Naive thymus-derived CD4-positive, alpha-beta T cell (primary cell): ENCODE measurements around the gene ZSCAN22. TPM values are rescaled to one million over a fixed set of nuclear protein-coding genes. Genes with fewer than 3 reads are reported as not detected.
A peak's percentile ranks its signal among the peaks of the same experiment; 100 is the strongest.

ENCODE experiments used
- ATAC-seq: fragments of 150-1000 bp; cut with Tn5 transposase; 2 replicates; pipeline ENCODE4 v1.10.0; 2021; ENCODE audit warnings: mild to moderate bottlenecking, moderate library complexity
- CTCF ChIA-PET: fragments of 350-600 bp; sonication (Branson Sonifier 250); formaldehyde crosslinking; loops from one replicate; lab custom pipeline; 2021; ENCODE audit warnings: antibody characterized with exemption; lab: Charles Lee
- POLR2A ChIA-PET: fragments of 350-600 bp; sonication (Branson Sonifier 250); formaldehyde crosslinking; loops from one replicate; lab custom pipeline; 2021; ENCODE audit warnings: antibody characterized with exemption, inconsistent platforms; lab: Charles Lee
- DNase-seq, 9 donors: peaks; one replicate each; pipeline versions ENCODE4 v3.0.0 to v3.0.0-alpha.2; 2020 to 2022; ENCODE audit warnings: mixed read lengths in 1 of 9
- H3K27ac ChIP-seq: one replicate; pipeline ENCODE4 v1.7.0; 2013; ENCODE audit warnings: mild to moderate bottlenecking, low read depth, low read length, moderate library complexity
- H3K27me3 ChIP-seq, 2 donors: one replicate each; pipeline ENCODE4 v1.7.0; 2013; ENCODE audit warnings: low read length in 2 of 2, mild to moderate bottlenecking in 2 of 2, moderate library complexity in 2 of 2; ENCODE audit not compliant: control insufficient read depth in 2 of 2, insufficient read depth in 2 of 2
- H3K36me3 ChIP-seq, 3 experiments: 1 replicate in 2 of 3; 2 replicates in 1 of 3; pipeline ENCODE4 v1.7.0; 2013; ENCODE audit warnings: low read length in 3 of 3, mild to moderate bottlenecking in 3 of 3, moderate library complexity in 1 of 3; ENCODE audit not compliant: insufficient read depth in 3 of 3, control insufficient read depth in 2 of 3
- H3K4me1 ChIP-seq, 2 donors: one replicate each; pipeline ENCODE4 v1.7.0; 2013; ENCODE audit warnings: low read length in 2 of 2, mild to moderate bottlenecking in 2 of 2, moderate library complexity in 1 of 2; ENCODE audit not compliant: control insufficient read depth in 2 of 2, insufficient read depth in 2 of 2
- H3K4me3 ChIP-seq: 2 replicates; pipeline ENCODE4 v1.7.0; 2013; ENCODE audit warnings: mild to moderate bottlenecking, low read length
- H3K9me3 ChIP-seq, 3 experiments: 1 replicate in 2 of 3; 2 replicates in 1 of 3; pipeline ENCODE4 v1.7.0; 2013; ENCODE audit warnings: low read length in 3 of 3; ENCODE audit not compliant: control insufficient read depth in 2 of 3
- H3K27ac Mint-ChIP-seq, 9 donors: one replicate each; pipeline ENCODE4 v1.8.0; 2020 to 2022; ENCODE audit warnings: mixed read lengths in 9 of 9, mild to moderate bottlenecking in 8 of 9, moderate library complexity in 5 of 9, inconsistent platforms in 2 of 9
- H3K27me3 Mint-ChIP-seq, 5 donors: one replicate each; pipeline ENCODE4 v1.8.0; 2021 to 2022; ENCODE audit warnings: mixed read lengths in 5 of 5, mild to moderate bottlenecking in 1 of 5
- H3K36me3 Mint-ChIP-seq, 5 donors: one replicate each; pipeline ENCODE4 v1.8.0; 2020 to 2022; ENCODE audit warnings: mixed read lengths in 5 of 5, mild to moderate bottlenecking in 3 of 5, inconsistent platforms in 1 of 5
- H3K4me1 Mint-ChIP-seq, 7 donors: one replicate each; pipeline ENCODE4 v1.8.0; 2020 to 2022; ENCODE audit warnings: mixed read lengths in 7 of 7, mild to moderate bottlenecking in 3 of 7, inconsistent platforms in 1 of 7
- H3K4me3 Mint-ChIP-seq, 10 donors: one replicate each; pipeline ENCODE4 v1.8.0; 2020 to 2022; ENCODE audit warnings: mild to moderate bottlenecking in 10 of 10, mixed read lengths in 10 of 10, moderate library complexity in 6 of 10, inconsistent platforms in 2 of 10
- H3K9me3 Mint-ChIP-seq, 11 donors: one replicate each; pipeline ENCODE4 v1.8.0; 2020 to 2022; ENCODE audit warnings: mixed read lengths in 11 of 11, mild to moderate bottlenecking in 4 of 11, inconsistent platforms in 1 of 11, moderate library complexity in 1 of 11
- intact Hi-C, 2 donors: fragments of 100-400 bp; cut with micrococcal nuclease; formaldehyde crosslinking; loops; one replicate each; pipeline ENCODE4 v1.15.1; 2023
- polyA plus RNA-seq, 2 donors: library from polyadenylated mRNA; unstranded; fragments of 300-500 nt; fragmentation: Illumina TruSeq; gene quantifications; one replicate each; pipeline ENCODE4 v1.2.3, GENCODE V29; 2021
- total RNA-seq, 6 experiments: library from RNA in 5 of 6; stranded (reverse) in 5 of 6; gene quantifications; 1 replicate in 5 of 6; 2 replicates in 1 of 6; pipeline ENCODE4 v1.2.3 and lab custom pipeline; 2021 to 2026

The ZSCAN22 gene
- total and polyA plus RNA-seq, 7 experiments from 2014 or later, result 1.1 to 6.0 (median 3.6) TPM

GRCh38 chr19:58319241-58319640 lies 7.6 kb upstream of the ZSCAN22 start:
- Histone ChIP-seq H3K27ac (no peak overlapping the region), H3K27me3 (no peaks in the 10 kb centered on the region), H3K4me3 (no peak overlapping the region), H3K4me1 (no peaks in the 10 kb centered on the region), H3K36me3 (peaks cover 0 to 15% (median 6%) of the 10 kb centered on the region in 3 experiments), H3K9me3 (no peaks in the 10 kb centered on the region)
- POLR2A ChIA-PET, result interaction anchor here (1.1 to 2.0 kb wide), 2 partner anchors 11 to 91 kb away, joined by 4 to 5 read pairs; partner anchors contain the start of gene ZNF544
- Mint-ChIP-seq H3K27me3 (no peaks in the 10 kb centered on the region), H3K4me3 (no peak overlapping the region), H3K9me3 (peaks cover 0 to 4% (median 3%) of the 10 kb centered on the region in 11 donors), H3K4me1 (no peaks in the 10 kb centered on the region), H3K27ac (no peak overlapping the region), H3K36me3 (peaks cover 12 to 32% (median 26%) of the 10 kb centered on the region in 5 donors)
- intact Hi-C loops, result no loop called here
- DNase-seq (no peak), ATAC-seq (no peak)
- CTCF ChIA-PET, result interaction anchor here (0.6 kb wide), 2 partner anchors 165 to 174 kb away, joined by 3 to 4 read pairs; no protein-coding TSS in a partner anchor

GRCh38 chr19:58325311-58326022 lies 1.3 kb upstream of the ZSCAN22 start:
- Histone ChIP-seq H3K4me1 (peaks cover 14 to 16% of the 10 kb centered on the region in 2 donors), H3K36me3 (peaks cover 0 to 4% (median 0%) of the 10 kb centered on the region in 3 experiments), H3K27me3 (no peaks in the 10 kb centered on the region), H3K27ac (no peak overlapping the region), H3K9me3 (no peaks in the 10 kb centered on the region), H3K4me3 (no peak overlapping the region)
- DNase-seq (no peak), ATAC-seq (no peak)
- peaks cover 0 to 6% (median 4%) of the 10 kb centered on the region in 7 donors for H3K4me1 Mint-ChIP-seq
- ChIA-PET CTCF (no interaction called here), POLR2A (interaction anchor here (0.8 to 1.8 kb wide), 3 partner anchors 22 to 44 kb away, joined by 3 to 13 read pairs (median 3); partner anchors contain the start of gene ZNF497)
- H3K27me3 Mint-ChIP-seq, result no peaks in the 10 kb centered on the region
- intact Hi-C loops, result loop anchor here (1.0 to 2.0 kb wide), 12 partner anchors 20 to 194 kb away; partner anchors contain the start of genes ERVK3-1 (in 2 of the 2), ZNF132 (in 2 of the 2), ZNF324 (in 2 of the 2) and ZNF497 (in 2 of the 2)
- peaks cover 7 to 16% (median 10%) of the 10 kb centered on the region in 5 donors for H3K36me3 Mint-ChIP-seq
- no peak overlapping the region for H3K27ac Mint-ChIP-seq
- H3K4me3 Mint-ChIP-seq, result no peak overlapping the region
- H3K9me3 Mint-ChIP-seq, result no peaks in the 10 kb centered on the region

- intact Hi-C loops, result loop anchor here (1.0 to 2.0 kb wide), 12 partner anchors 21 to 193 kb away; partner anchors contain the start of genes ERVK3-1 (in 2 of the 2), ZNF132 (in 2 of the 2), ZNF324 (in 2 of the 2) and ZNF497 (in 2 of the 2)
- H3K27me3 Mint-ChIP-seq, result no peaks in the 10 kb centered on the region
- POLR2A ChIA-PET, result interaction anchor here (0.7 to 1.9 kb wide), 13 partner anchors 17 to 249 kb away, joined by 3 to 13 read pairs (median 3); partner anchors contain the start of genes ZBTB45, ZNF274 and ZNF497
- Histone ChIP-seq H3K27me3 (no peaks in the 10 kb centered on the region), H3K4me1 (peaks cover 14 to 16% of the 10 kb centered on the region in 2 donors), H3K27ac (peak overlapping the region; percentile 72), H3K9me3 (no peaks in the 10 kb centered on the region), H3K36me3 (peaks cover 0 to 4% (median 0%) of the 10 kb centered on the region in 3 experiments), H3K4me3 (peak overlapping the region; percentile 95)
- no peaks in the 10 kb centered on the region for H3K9me3 Mint-ChIP-seq
- no peak for DNase-seq
- CTCF ChIA-PET, result no interaction called here
- no peak overlapping the region for H3K27ac Mint-ChIP-seq
- H3K4me1 Mint-ChIP-seq, result peaks cover 0 to 10% (median 6%) of the 10 kb centered on the region in 7 donors
- H3K4me3 Mint-ChIP-seq, result no peak overlapping the region
- peak; percentile 53 for ATAC-seq
- H3K36me3 Mint-ChIP-seq, result peaks cover 6 to 16% (median 13%) of the 10 kb centered on the region in 5 donors
Observed at GRCh38 chr19:58326501-58326913, 287 bp upstream of the ZSCAN22 start.

- CTCF ChIA-PET, result no interaction called here
- Mint-ChIP-seq H3K27me3 (no peaks in the 10 kb centered on the region), H3K9me3 (no peaks in the 10 kb centered on the region)
Observed at GRCh38 chr19:58328999-58329398, 2.2 kb downstream of the ZSCAN22 start.

DNA sequence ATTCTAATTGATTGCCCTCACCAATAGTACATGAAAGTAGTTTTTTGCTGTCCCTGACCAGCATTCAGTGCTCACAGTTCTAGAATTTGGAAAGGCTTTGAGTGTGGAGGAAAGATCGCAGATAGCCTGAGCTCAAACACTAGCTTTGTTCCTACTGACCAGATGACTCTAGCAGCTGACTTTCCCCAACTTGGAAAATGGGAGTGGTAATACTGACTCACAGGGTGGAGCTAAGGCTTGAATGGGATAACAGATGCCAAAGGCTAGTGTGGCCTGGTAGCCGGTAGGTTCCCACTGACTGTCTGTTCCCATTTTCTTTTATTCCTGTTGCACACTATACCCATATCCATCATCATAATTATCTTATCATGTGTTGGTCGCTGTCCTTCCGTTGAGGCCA lies 3.7 kb downstream of the ZSCAN22 start:
- ChIA-PET CTCF (interaction anchor here (0.7 kb wide), 1 partner anchor 18 kb away, joined by 3 read pairs; no protein-coding TSS in a partner anchor), POLR2A (no interaction called here)
- ATAC-seq, result no peak
- H3K36me3 Mint-ChIP-seq, result peaks cover 0 to 19% (median 11%) of the 10 kb centered on the region in 5 donors
- intact Hi-C loops, result no loop called here
- H3K4me3 ChIP-seq, result no peak overlapping the region
- H3K27me3 ChIP-seq, result no peaks in the 10 kb centered on the region
- peaks cover 0 to 10% (median 6%) of the 10 kb centered on the region in 7 donors for H3K4me1 Mint-ChIP-seq
- H3K27me3 Mint-ChIP-seq, result no peaks in the 10 kb centered on the region
- DNase-seq, result no peak
- no peak overlapping the region for H3K27ac ChIP-seq
- H3K4me1 ChIP-seq, result peaks cover 14 to 16% of the 10 kb centered on the region in 2 donors
- no peaks in the 10 kb centered on the region for H3K9me3 Mint-ChIP-seq
- no peak overlapping the region for H3K4me3 Mint-ChIP-seq
- no peaks in the 10 kb centered on the region for H3K9me3 ChIP-seq
- H3K36me3 ChIP-seq, result peaks cover 0 to 15% (median 0%) of the 10 kb centered on the region in 3 experiments
- H3K27ac Mint-ChIP-seq, result no peak overlapping the region

More at GRCh38 chr19:58328999-58329398, 2.2 kb downstream of the ZSCAN22 start:
- Histone ChIP-seq H3K27ac (no peak overlapping the region), H3K27me3 (no peaks in the 10 kb centered on the region), H3K4me1 (peaks cover 14 to 16% of the 10 kb centered on the region in 2 donors), H3K4me3 (no peak overlapping the region), H3K36me3 (peaks cover 0 to 4% (median 0%) of the 10 kb centered on the region in 3 experiments), H3K9me3 (no peaks in the 10 kb centered on the region)
- Mint-ChIP-seq H3K4me3 (peak overlapping the region in 1 of 10 donors; percentile 10), H3K36me3 (peaks cover 0 to 7% (median 3%) of the 10 kb centered on the region in 5 donors), H3K4me1 (peaks cover 0 to 10% (median 6%) of the 10 kb centered on the region in 7 donors), H3K27ac (no peak overlapping the region)
- DNase-seq (no peak), ATAC-seq (no peak)
- POLR2A ChIA-PET, result no interaction called here
- intact Hi-C loops, result no loop called here

DNA sequence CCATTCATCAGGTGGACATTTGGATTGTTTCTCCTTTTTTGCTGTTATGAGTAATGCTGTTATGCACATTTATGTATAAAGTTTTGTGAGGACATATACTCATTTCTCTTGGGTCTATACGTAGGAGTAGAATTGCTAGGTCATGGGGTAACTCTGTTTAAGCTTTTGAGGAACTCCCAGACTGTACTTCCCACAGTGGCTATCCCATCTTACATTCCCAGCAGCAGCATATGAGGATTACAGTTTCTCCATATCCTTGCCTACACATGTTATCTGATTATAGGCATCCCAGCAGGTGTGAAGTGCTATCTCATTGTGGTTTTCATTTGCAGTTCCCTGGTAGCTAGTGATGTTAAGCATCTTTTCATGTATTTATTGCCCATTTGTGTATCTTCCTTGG lies 5.9 kb downstream of the ZSCAN22 start:
- peaks cover 3 to 5% of the 10 kb centered on the region in 2 donors for H3K4me1 ChIP-seq
- H3K9me3 ChIP-seq, result no peaks in the 10 kb centered on the region
- H3K27ac Mint-ChIP-seq, result peak overlapping the region in 1 of 9 donors; percentile 31
- no peak for ATAC-seq
- H3K36me3 ChIP-seq, result peaks cover 0 to 21% (median 0%) of the 10 kb centered on the region in 3 experiments
- ChIA-PET CTCF (interaction anchor here (0.8 kb wide), 1 partner anchor 29 kb away, joined by 3 read pairs; no protein-coding TSS in a partner anchor), POLR2A (interaction anchor here (0.6 kb wide), 1 partner anchor 16 kb away, joined by 3 read pairs; no protein-coding TSS in a partner anchor)
- peaks cover 0 to 28% (median 16%) of the 10 kb centered on the region in 5 donors for H3K36me3 Mint-ChIP-seq
- no peak for DNase-seq
- no peaks in the 10 kb centered on the region for H3K27me3 Mint-ChIP-seq
- H3K4me3 Mint-ChIP-seq, result no peak overlapping the region
- no peaks in the 10 kb centered on the region for H3K27me3 ChIP-seq
- H3K4me3 ChIP-seq, result no peak overlapping the region
- H3K27ac ChIP-seq, result no peak overlapping the region
- no peaks in the 10 kb centered on the region for H3K9me3 Mint-ChIP-seq
- peaks cover 0 to 10% (median 6%) of the 10 kb centered on the region in 7 donors for H3K4me1 Mint-ChIP-seq
- intact Hi-C loops, result no loop called here
